NCI-H526 treated with DMSO at 0.1 percent for 48 hours (cell line): ENCODE measurements around the gene AADAT.
"Not testable (repeated sequence)": the region's sequence is repeated elsewhere in the genome, so short reads cannot be mapped to it uniquely, and the experiment has no call there.

ENCODE experiments used
- DNase-seq: peaks from one replicate; lab custom pipeline; 2025; lab: John Stamatoyannopoulos, UW

The AADAT gene

GRCh38 chr4:170089668-170090351 lies at the start of gene AADAT:
AADAT (minus strand) TSS chr4:170089956; CDS start chr4:170089690, 266 bp downstream.
- DNase-seq, result peak; percentile 67

GRCh38 chr4:170138580-170139194 lies 48.9 kb upstream of the AADAT start:
- peak; percentile 50 for DNase-seq

- DNase-seq, result no peak
Measured at GRCh38 chr4:170137927-170138326, 48.2 kb upstream of the AADAT start.

GRCh38 chr4:170137466-170137865 lies 47.7 kb upstream of the AADAT start:
- DNase-seq, result no peak

GRCh38 chr4:170134821-170135220 lies 45.1 kb upstream of the AADAT start:
- DNase-seq, result no peak

- DNase-seq, result no peak
Measured at GRCh38 chr4:170128219-170128804, 38.6 kb upstream of the AADAT start.

- no peak for DNase-seq
Measured at GRCh38 chr4:170127758-170128157, 38.0 kb upstream of the AADAT start.

- DNase-seq, result no peak
Measured at GRCh38 chr4:170124406-170124805, 34.6 kb upstream of the AADAT start.

GRCh38 chr4:170122252-170122651 lies 32.5 kb upstream of the AADAT start:
- DNase-seq, result no peak

GRCh38 chr4:170114636-170115035 lies 24.9 kb upstream of the AADAT start:
- DNase-seq, result no peak

- DNase-seq, result not testable (repeated sequence)
Measured at GRCh38 chr4:170114183-170114582, 24.4 kb upstream of the AADAT start.

- DNase-seq, result no peak
Measured at GRCh38 chr4:170111546-170111945, 21.8 kb upstream of the AADAT start.

- no peak for DNase-seq
Measured at GRCh38 chr4:170111085-170111484, 21.3 kb upstream of the AADAT start.

- DNase-seq, result no peak
Measured at GRCh38 chr4:170110285-170110672, 20.5 kb upstream of the AADAT start.

- DNase-seq, result no peak
Measured at GRCh38 chr4:170109586-170110284, 20.0 kb upstream of the AADAT start.

- no peak for DNase-seq
Measured at GRCh38 chr4:170106900-170107299, 17.1 kb upstream of the AADAT start.

- no peak for DNase-seq
Measured at GRCh38 chr4:170102426-170102825, 12.7 kb upstream of the AADAT start.

GRCh38 chr4:170098171-170098570 lies 8.4 kb upstream of the AADAT start:
- DNase-seq, result not testable (repeated sequence)

- DNase-seq, result no peak
Measured at GRCh38 chr4:170097681-170098080, 7.9 kb upstream of the AADAT start.

- no peak for DNase-seq
Measured at GRCh38 chr4:170093973-170094535, 4.3 kb upstream of the AADAT start.

- DNase-seq, result no peak
Measured at GRCh38 chr4:170091069-170091696, 1.4 kb upstream of the AADAT start.
